Endothelial cell of umbilical vein (primary cell): ENCODE results near the gene OSBPL10. TPM values are rescaled to one million over a fixed set of nuclear protein-coding genes. Genes with fewer than 3 reads are reported as not detected.

ENCODE experiments used
- BruUV-seq: library from RNA; stranded (reverse); fragments of 400-500 nt; replicated peaks from 2 replicates; lab custom pipeline; 2021; lab: Mats Ljungman, UMichigan
- CTCF ChIA-PET: fragments of 300-600, 350-600 bp; sonication (Branson Sonifier 250); formaldehyde crosslinking; loops from one replicate; lab custom pipeline; 2021; ENCODE audit warnings: antibody characterized with exemption, inconsistent platforms; lab: Charles Lee
- POLR2A ChIA-PET: fragments of 300-600, 350-600 bp; sonication (Branson Sonifier 250); formaldehyde crosslinking; loops from one replicate; lab custom pipeline; 2021; ENCODE audit warnings: antibody characterized with exemption, inconsistent platforms; lab: Charles Lee
- DNase-seq: peaks from one replicate; pipeline ENCODE4 v3.0.0-alpha.2; 2011; ENCODE audit warnings: low read depth, low spot score
- FAIRE-seq: peaks from 2 replicates; lab custom pipeline; 2011; peaks lifted over from hg19 to GRCh38; lab: Jason Lieb, UNC
- H2AFZ ChIP-seq: 2 replicates; pipeline ENCODE4 v1.6.0; 2012; ENCODE audit warnings: low read depth, low read length, control low read depth, inconsistent platforms
- H3K27ac ChIP-seq: 2 replicates; pipeline ENCODE4 v1.5.1; 2011; ENCODE audit warnings: low read depth, mild to moderate bottlenecking, control low read depth, low read length, moderate library complexity; ENCODE audit not compliant: insufficient read depth
- H3K27me3 ChIP-seq, 2 experiments: 2 replicates each; pipeline versions ENCODE4 v1.6.0 to v1.6.1; 2011; ENCODE audit warnings: low read length in 2 of 2, mixed read lengths in 1 of 2; ENCODE audit not compliant: control insufficient read depth in 2 of 2, insufficient read depth in 2 of 2
- H3K36me3 ChIP-seq, 2 experiments: 2 replicates in 1 of 2; 3 replicates in 1 of 2; pipeline ENCODE4 v1.5.1; 2011; ENCODE audit warnings: low read length in 2 of 2, mild to moderate bottlenecking in 1 of 2, moderate library complexity in 1 of 2; ENCODE audit not compliant: control insufficient read depth in 2 of 2, insufficient read depth in 2 of 2; ENCODE audit errors: extremely low read depth in 1 of 2
- H3K4me1 ChIP-seq: 3 replicates; pipeline ENCODE4 v1.5.1; 2011; ENCODE audit warnings: mild to moderate bottlenecking, low read length; ENCODE audit not compliant: control insufficient read depth, insufficient read depth; ENCODE audit errors: extremely low read depth
- H3K4me2 ChIP-seq: 2 replicates; pipeline ENCODE4 v1.6.1; 2011; ENCODE audit warnings: low read length, control low read depth, mixed read lengths; ENCODE audit not compliant: insufficient read depth
- H3K4me3 ChIP-seq, 3 experiments: fragments of 200-600 bp in 1 of 3; sonication (generic), shearing (Covaris generic) in 1 of 3; replicated peaks in 1 of 3; 2 replicates each; pipeline ENCODE4 v1.5.1; 2011 to 2016; ENCODE audit warnings: control low read depth in 3 of 3, low read length in 3 of 3, mild to moderate bottlenecking in 2 of 3, inconsistent platforms in 1 of 3, low read depth in 1 of 3, moderate library complexity in 1 of 3; ENCODE audit not compliant: insufficient read depth in 1 of 3
- H3K79me2 ChIP-seq: 2 replicates; pipeline ENCODE4 v1.6.0; 2012; ENCODE audit warnings: low read length, inconsistent platforms; ENCODE audit not compliant: control insufficient read depth, insufficient read depth
- H3K9ac ChIP-seq: replicated peaks from 2 replicates; pipeline ENCODE3; 2011; ENCODE audit warnings: low read length, control low read depth; ENCODE audit not compliant: insufficient read depth; ENCODE audit errors: extremely low read depth
- H3K9me1 ChIP-seq: replicated peaks from 3 replicates; pipeline ENCODE4 v1.6.0; 2011; ENCODE audit warnings: mild to moderate bottlenecking, low read length; ENCODE audit not compliant: control insufficient read depth, insufficient read depth; ENCODE audit errors: extremely low read depth
- H3K9me3 ChIP-seq: replicated peaks from 2 replicates; pipeline ENCODE4 v1.5.1; 2012; ENCODE audit warnings: low read length, inconsistent platforms; ENCODE audit not compliant: control insufficient read depth, insufficient read depth
- H4K20me1 ChIP-seq: replicated peaks from 2 replicates; pipeline ENCODE3; 2011; ENCODE audit warnings: mild to moderate bottlenecking, low read length; ENCODE audit not compliant: control insufficient read depth, insufficient read depth; ENCODE audit errors: extremely low read depth
- CTCF ChIP-seq, 2 donors: IDR thresholded peaks; 1 replicate in 1 of 2; 2 replicates in 1 of 2; pipeline ENCODE4 v1.5.1; 2011; ENCODE audit warnings: low read length in 2 of 2, mild to moderate bottlenecking in 2 of 2, moderate library complexity in 2 of 2, control low read depth in 1 of 2, inconsistent platforms in 1 of 2, low read depth in 1 of 2; ENCODE audit not compliant: insufficient read depth in 1 of 2; ENCODE audit errors: extremely low read depth in 1 of 2
- EZH2 ChIP-seq: IDR thresholded peaks from 2 replicates; pipeline ENCODE4 v1.6.1; 2012; ENCODE audit warnings: borderline replicate concordance, low read depth, mild to moderate bottlenecking, moderate library complexity, low read length, inconsistent platforms; ENCODE audit not compliant: severe bottlenecking
- FOS ChIP-seq: IDR thresholded peaks from 2 replicates; pipeline ENCODE4 v1.6.1; 2011; ENCODE audit warnings: mild to moderate bottlenecking, low read length, moderate library complexity, borderline replicate concordance; ENCODE audit not compliant: insufficient read depth
- GATA2 ChIP-seq: IDR thresholded peaks from 2 replicates; pipeline ENCODE4 v1.7.0; 2011; ENCODE audit warnings: low read depth, mild to moderate bottlenecking, moderate library complexity, mixed read lengths, low read length; ENCODE audit not compliant: insufficient read length, insufficient read depth
- JUN ChIP-seq: IDR thresholded peaks from 2 replicates; pipeline ENCODE4 v1.6.1; 2011; ENCODE audit warnings: borderline replicate concordance, low read depth; ENCODE audit not compliant: insufficient read length, insufficient read depth
- MYC ChIP-seq: IDR thresholded peaks from one replicate; pipeline ENCODE4 v1.6.1; 2011; ENCODE audit warnings: mild to moderate bottlenecking, low read depth, low read length
- POLR2A ChIP-seq: IDR thresholded peaks from 2 replicates; pipeline ENCODE4 v1.6.1; 2012; ENCODE audit warnings: low read depth, mild to moderate bottlenecking, control low read depth, low read length
- POLR2AphosphoS5 ChIP-seq: IDR thresholded peaks from 2 replicates; pipeline ENCODE4 v1.6.1; 2012; ENCODE audit warnings: low read depth, mild to moderate bottlenecking, control low read depth, low read length, moderate library complexity; ENCODE audit not compliant: insufficient read depth
- dilution Hi-C: fragments of 300-500 bp; cut with MboI; formaldehyde crosslinking; loops from one replicate; pipeline ENCODE4 v1.15.0; 2019; ENCODE audit warnings: low sequenced_read_pairs; ENCODE audit not compliant: extremely low pct_ligation_motif_present
- intact Hi-C: fragments of 100-400 bp; cut with micrococcal nuclease; formaldehyde crosslinking; loops from one replicate; pipeline ENCODE4 v1.10.0; 2022
- polyA plus RNA-seq, 4 experiments: library from polyadenylated mRNA; depleted of rRNA in 3 of 4; stranded (reverse) in 3 of 4; unstranded in 1 of 4; fragments of >200 nt; gene quantifications; 2 replicates each; pipeline versions ENCODE4 v1.2.1 to v1.2.3, GENCODE V29; 2011 to 2012; ENCODE audit warnings: missing spikeins in 1 of 4
- total RNA-seq: library from RNA; stranded (reverse); gene quantifications from 2 replicates; pipeline ENCODE4 v1.2.3, GENCODE V29; 2021
- TF ChIP-seq, protein P1 (sequence below): IDR thresholded peaks from 2 replicates; pipeline ENCODE4 v1.6.1; 2011; ENCODE audit not compliant: insufficient read depth, insufficient read length

The OSBPL10 gene
- total and polyA plus RNA-seq, 2 donors (not counting 3 experiments of a cell fraction or from before 2014, with no cell fraction given) = 10.8 to 47.6 TPM

DNA sequence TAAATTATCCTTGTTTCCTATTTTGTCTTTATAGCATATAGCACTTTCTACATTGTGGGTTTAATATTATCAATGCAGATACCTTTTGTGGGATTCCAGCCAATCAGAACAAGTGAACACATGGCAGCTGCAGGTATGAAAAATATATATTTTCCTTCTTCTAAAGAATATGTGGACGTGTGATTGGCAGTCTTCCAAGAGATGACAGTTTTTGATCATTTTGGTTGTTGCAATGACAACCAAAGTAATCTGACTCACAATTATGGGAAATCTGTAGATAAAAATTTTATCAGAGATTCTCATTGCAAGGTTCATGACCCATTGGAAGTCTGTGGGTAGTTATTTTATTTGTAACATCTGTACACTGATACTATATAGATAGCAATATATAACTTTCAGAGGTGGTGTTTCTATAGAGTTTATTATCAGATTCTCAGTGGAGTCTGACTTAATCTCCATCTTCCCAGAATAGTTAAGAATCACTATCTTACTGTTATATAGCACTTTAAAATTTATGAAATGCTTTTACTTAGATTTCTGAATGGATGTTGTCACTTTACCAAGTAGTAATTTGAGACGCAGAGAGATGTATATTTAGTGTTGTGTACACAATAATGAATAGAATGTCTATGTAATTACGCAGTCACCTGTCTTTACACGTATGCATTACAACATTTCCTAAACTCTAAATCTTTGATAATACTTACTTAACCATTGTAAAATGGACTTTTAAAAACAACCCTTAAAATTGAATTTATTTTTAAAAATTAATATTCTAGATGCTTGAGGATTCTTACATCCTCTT, 365.8 kb downstream of the OSBPL10 start:
- CTCF ChIA-PET = interaction anchor here (1.0 to 1.1 kb wide), 2 partner anchors 17 to 539 kb away, joined by 3 to 5 read pairs; no protein-coding TSS in a partner anchor
- FAIRE-seq (no peak), DNase-seq (no peak)
- no peaks in the 10 kb centered on the region for H3K4me1 ChIP-seq
- intact Hi-C loops (no loop called here), dilution Hi-C loops (no loop called here)
- no peak overlapping the region for H3K4me3 ChIP-seq
- H4K20me1 ChIP-seq = no peaks in the 10 kb centered on the region
- H3K9ac ChIP-seq = no peak overlapping the region
- H2AFZ ChIP-seq = no peak overlapping the region
- no peaks in the 10 kb centered on the region for H3K27me3 ChIP-seq
- no peak overlapping the region for H3K27ac ChIP-seq
- no peaks in the 10 kb centered on the region for H3K9me3 ChIP-seq
- no peak for TF ChIP-seq POLR2AphosphoS5
- TF ChIP-seq, protein P1, sequence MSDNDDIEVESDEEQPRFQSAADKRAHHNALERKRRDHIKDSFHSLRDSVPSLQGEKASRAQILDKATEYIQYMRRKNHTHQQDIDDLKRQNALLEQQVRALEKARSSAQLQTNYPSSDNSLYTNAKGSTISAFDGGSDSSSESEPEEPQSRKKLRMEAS = no peak
- no peak for TF ChIP-seq GATA2
- no peak for TF ChIP-seq JUN
- TF ChIP-seq MYC = no peak
- TF ChIP-seq CTCF (IDR thresholded peaks at IDR 0.05; ENCODE audit: extremely low read depth in 1 of 2, insufficient read depth in 1 of 2, low read depth in 1 of 2, low read length in 2 of 2) = no peak
- TF ChIP-seq POLR2A = no peak
- no peak for TF ChIP-seq FOS
- no peak for TF ChIP-seq EZH2
- no TSS peak for BruUV-seq
- H3K9me1 ChIP-seq = no peaks in the 10 kb centered on the region
- POLR2A ChIA-PET = no interaction called here
- no peaks in the 10 kb centered on the region for H3K36me3 ChIP-seq
- H3K4me2 ChIP-seq = no peak overlapping the region
- peaks cover 13% of the 10 kb centered on the region for H3K79me2 ChIP-seq
